AG04449 (cell line): ENCODE results near the gene ZNF566.
"Not testable (repeated sequence)": the region's sequence is repeated elsewhere in the genome, so short reads cannot be mapped to it uniquely, and the experiment has no call there.

ENCODE experiments used
- CTCF ChIA-PET: fragments of 350-600 bp; formaldehyde crosslinking; extraction: SDS; loops from one replicate; lab custom pipeline; 2021; ENCODE audit warnings: antibody characterized with exemption; lab: Yijun Ruan, JAX
- POLR2A ChIA-PET: fragments of 400-600, 350-600 bp; formaldehyde crosslinking; extraction: SDS; loops from one replicate; lab custom pipeline; 2020; ENCODE audit warnings: antibody characterized with exemption, inconsistent platforms; lab: Yijun Ruan, JAX
- DNase-seq: peaks from one replicate; pipeline ENCODE4 v3.0.0-alpha.2; 2010; ENCODE audit warnings: low read depth, low spot score
- H3K4me3 ChIP-seq: 2 replicates; pipeline ENCODE4 v1.5.1; 2011; ENCODE audit warnings: low read depth, mild to moderate bottlenecking, control low read depth, low read length
- CTCF ChIP-seq: IDR thresholded peaks from one replicate; pipeline ENCODE4 v1.5.1; 2011; ENCODE audit warnings: mild to moderate bottlenecking, moderate library complexity, low read length, control low read depth, inconsistent platforms; ENCODE audit not compliant: insufficient read depth; ENCODE audit errors: missing control alignments

Gene ZNF566

DNA sequence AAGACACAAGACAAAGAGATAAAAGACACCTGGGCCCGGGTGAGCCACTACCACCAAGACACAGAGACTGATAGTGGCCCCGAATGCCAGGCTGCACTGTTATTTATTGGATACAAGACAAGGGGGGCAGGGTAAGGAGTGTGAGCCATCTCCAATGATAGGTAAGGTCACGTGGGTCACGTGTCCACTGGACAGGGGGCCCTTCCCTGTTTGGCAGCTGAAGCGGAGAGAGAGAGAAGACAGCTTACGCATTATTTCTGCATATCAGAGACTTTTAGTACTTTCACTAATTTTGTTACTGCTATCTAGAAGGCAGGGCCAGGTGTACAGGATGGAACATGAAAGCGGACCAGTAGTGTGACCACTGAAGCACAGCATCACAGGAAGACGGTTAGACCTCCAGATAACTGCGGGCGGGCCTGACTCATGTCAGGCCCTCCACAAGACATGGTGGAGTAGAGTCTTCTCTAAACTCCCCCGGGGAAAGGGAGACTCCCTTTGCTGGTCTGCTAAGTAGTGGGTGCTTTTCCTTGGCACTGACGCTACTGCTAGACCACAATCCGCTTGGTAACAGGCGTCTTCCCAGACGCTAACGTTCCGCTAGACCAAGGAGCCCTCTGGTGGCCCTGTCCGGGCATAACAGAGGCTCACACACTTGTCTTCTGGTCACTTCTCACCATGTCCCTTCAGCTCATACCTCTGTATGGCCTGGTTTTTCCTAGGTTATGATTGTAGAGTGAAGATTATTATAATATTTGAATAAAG lies 3.5 kb upstream of the ZNF566 start:
- DNase-seq, H3K4me3 ChIP-seq: not testable (repeated sequence)
- ChIA-PET POLR2A (interaction anchor here (1.0 kb wide), 1 partner anchor 74 kb away, joined by 3 read pairs; the partner anchor contains the start of gene ZFP82), CTCF (interaction anchor here (0.6 to 1.1 kb wide), 2 partner anchors 21 to 296 kb away, joined by 3 read pairs; no protein-coding TSS in a partner anchor)
- peak; percentile 53 for TF ChIP-seq CTCF

GRCh38 chr19:36490846-36491245 lies 1.5 kb upstream of the ZNF566 start:
- CTCF ChIA-PET, H3K4me3 ChIP-seq, DNase-seq: not testable (repeated sequence)
- POLR2A ChIA-PET = interaction anchor here (2.6 kb wide), 1 partner anchor 38 kb away, joined by 13 read pairs; the partner anchor contains the start of gene ZNF260

DNA sequence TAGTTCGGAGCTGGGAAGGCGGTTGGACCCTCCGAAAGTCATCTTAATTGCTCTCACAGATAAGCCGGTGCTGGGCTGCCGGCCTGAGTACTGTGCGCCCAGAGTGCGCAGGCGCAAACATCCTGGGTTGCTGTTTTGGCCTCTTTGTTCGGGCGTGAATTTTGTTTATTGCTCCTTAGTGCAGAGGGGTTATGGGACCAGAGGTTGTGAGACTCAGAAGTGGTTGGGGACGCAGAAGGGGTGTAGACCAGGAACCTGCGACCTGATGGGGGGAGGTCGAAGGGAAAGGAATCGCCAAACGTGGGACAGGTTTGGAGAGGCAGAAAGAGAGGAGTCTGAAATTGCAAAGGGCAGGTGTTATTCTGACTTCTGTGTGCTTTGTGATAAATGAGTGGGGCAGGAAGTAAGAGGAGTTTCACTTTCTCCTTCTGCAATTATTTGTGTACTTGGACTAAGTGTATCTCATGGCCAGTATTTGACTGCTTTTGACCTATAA lies 607 bp upstream of the ZNF566 start:
- TF ChIP-seq CTCF = no peak
- POLR2A ChIA-PET = interaction anchor here (0.7 to 2.6 kb wide), 5 partner anchors 38 to 275 kb away, joined by 3 to 13 read pairs (median 4); partner anchors contain the start of genes ZNF146, ZNF260 and ZNF565
- H3K4me3 ChIP-seq = peak overlapping the region; percentile 99
- CTCF ChIA-PET = no interaction called here
- DNase-seq = no peak

GRCh38 chr19:36488846-36489117 lies 579 bp downstream of the ZNF566 start:
- ChIA-PET POLR2A (interaction anchor here (1.3 to 2.6 kb wide), 2 partner anchors 40 to 264 kb away, joined by 4 to 13 read pairs; partner anchors contain the start of gene ZNF260), CTCF (no interaction called here)
- H3K4me3 ChIP-seq = peak overlapping the region; percentile 99
- DNase-seq = no peak
- TF ChIP-seq CTCF = no peak

DNA sequence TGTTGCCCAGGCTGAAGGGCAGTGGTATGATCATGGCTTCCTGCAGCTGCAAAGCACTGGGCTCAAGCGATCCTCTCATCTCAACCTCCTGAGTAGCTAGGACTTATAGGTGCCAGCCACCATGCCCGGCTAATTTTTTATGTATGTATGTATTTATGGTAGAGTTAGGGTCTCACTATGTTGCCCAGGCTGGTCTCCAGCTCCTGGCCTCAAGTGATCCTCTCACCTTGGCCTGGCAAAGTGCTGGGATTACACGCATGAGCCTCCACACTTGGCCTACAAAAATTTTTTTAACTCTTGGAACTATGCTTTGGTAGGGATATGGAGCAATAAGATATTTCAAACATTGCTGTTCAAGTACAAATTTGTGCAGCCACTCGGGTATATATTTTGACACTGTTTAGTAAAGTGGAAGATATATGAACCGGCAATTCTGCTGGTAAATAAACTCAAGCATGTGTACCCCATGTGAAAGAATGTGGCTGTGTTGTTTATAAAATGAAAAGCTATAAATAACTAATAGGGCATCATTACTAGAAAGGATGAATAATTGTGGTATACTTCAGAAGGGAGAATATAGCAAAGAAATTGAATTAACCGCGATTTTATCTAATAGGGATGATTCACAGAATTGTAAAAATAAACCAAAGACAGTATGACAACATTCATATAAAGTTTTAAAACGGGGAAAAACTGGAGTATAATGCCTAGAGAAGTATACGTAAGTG lies 1.1 kb downstream of the ZNF566 start:
- CTCF ChIA-PET = no interaction called here
- DNase-seq = no peak
- peak overlapping the region; percentile 99 for H3K4me3 ChIP-seq
- POLR2A ChIA-PET = interaction anchor here (2.6 kb wide), 1 partner anchor 40 kb away, joined by 13 read pairs; the partner anchor contains the start of gene ZNF260
- TF ChIP-seq CTCF = no peak

DNA sequence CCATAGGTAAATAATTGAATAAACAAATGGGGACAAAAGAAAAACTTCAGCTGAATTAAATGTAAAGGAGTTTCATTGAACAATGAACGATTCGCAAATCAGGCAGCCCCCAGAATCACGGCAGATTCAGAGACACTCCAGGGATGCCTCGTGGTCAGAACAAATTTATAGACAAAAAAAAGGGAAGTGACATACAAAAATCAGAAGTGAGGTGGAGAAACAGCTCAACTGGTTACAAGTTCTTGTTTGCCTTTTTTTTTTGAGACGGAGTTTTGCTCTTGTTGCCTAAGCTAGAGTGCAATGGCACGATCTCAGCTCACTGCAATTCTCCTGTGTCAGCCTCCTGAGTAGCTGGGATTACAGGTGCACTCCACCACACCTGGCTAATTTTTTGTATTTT lies 5.7 kb downstream of the ZNF566 start:
- H3K4me3 ChIP-seq = no peak overlapping the region
- POLR2A ChIA-PET = no interaction called here
- no peak for DNase-seq
- no peak for TF ChIP-seq CTCF
- CTCF ChIA-PET = no interaction called here
